WTC11 (cell line): ENCODE results near the gene APLF. TPM values are rescaled to one million over a fixed set of nuclear protein-coding genes. Genes with fewer than 3 reads are reported as not detected.

Experiments
- ATAC-seq: fragments of 200-7000 bp; cut with Tn5 transposase; 2 replicates; pipeline ENCODE4 v1.10.0; 2021; ENCODE audit warnings: mild to moderate bottlenecking, moderate library complexity
- CTCF ChIA-PET: fragments of 300-600 bp; sonication (Branson Sonifier 250); formaldehyde crosslinking; loops from one replicate; lab custom pipeline; 2021; ENCODE audit warnings: antibody characterized with exemption; lab: Charles Lee
- POLR2A ChIA-PET: fragments of 350-600 bp; sonication (Branson Sonifier 250); formaldehyde crosslinking; loops from one replicate; lab custom pipeline; 2021; ENCODE audit warnings: antibody characterized with exemption; lab: Charles Lee
- DNase-seq: peaks from one replicate; pipeline ENCODE4 v3.0.0; 2021; ENCODE audit warnings: low spot score
- H3K27ac Mint-ChIP-seq: 2 replicates; pipeline ENCODE4 v1.8.0; 2021; ENCODE audit warnings: mixed read lengths
- H3K27me3 Mint-ChIP-seq: 2 replicates; pipeline ENCODE4 v1.8.0; 2021; ENCODE audit warnings: low read depth, mild to moderate bottlenecking, moderate library complexity, mixed read lengths
- H3K36me3 Mint-ChIP-seq: 2 replicates; pipeline ENCODE4 v1.8.0; 2021; ENCODE audit warnings: mixed read lengths
- H3K4me1 Mint-ChIP-seq: 2 replicates; pipeline ENCODE4 v1.8.0; 2022; ENCODE audit warnings: mixed read lengths
- H3K4me3 Mint-ChIP-seq: 2 replicates; pipeline ENCODE4 v1.8.0; 2021; ENCODE audit warnings: mild to moderate bottlenecking, moderate library complexity, mixed read lengths
- H3K9me3 Mint-ChIP-seq: 2 replicates; pipeline ENCODE4 v1.8.0; 2021; ENCODE audit warnings: mixed read lengths
- ATF3 ChIP-seq: sonication (generic); formaldehyde crosslinking; conservative IDR thresholded peaks from 2 replicates; pipeline ENCODE4 v1.8.1; 2022; ENCODE audit warnings: mild to moderate bottlenecking, missing genetic modification reagents
- CREM ChIP-seq: sonication (generic); formaldehyde crosslinking; IDR thresholded peaks from 2 replicates; pipeline ENCODE4 v1.8.1; 2022; ENCODE audit warnings: mild to moderate bottlenecking, missing genetic modification reagents, moderate library complexity
- FOXP4 ChIP-seq: sonication (generic); formaldehyde crosslinking; IDR thresholded peaks from 2 replicates; pipeline ENCODE4 v1.8.0; 2022; ENCODE audit warnings: mild to moderate bottlenecking, missing genetic modification reagents
- GTF2I ChIP-seq: fragments of 250-450 bp; sonication (Bioruptor Pico); conservative IDR thresholded peaks from 2 replicates; pipeline ENCODE4 v1.4.0; 2021; ENCODE audit warnings: mild to moderate bottlenecking
- IRF2 ChIP-seq: sonication (generic); formaldehyde crosslinking; IDR thresholded peaks from 2 replicates; pipeline ENCODE4 v1.8.0; 2022; ENCODE audit warnings: low read depth, missing genetic modification reagents, borderline replicate concordance
- JUN ChIP-seq: sonication (generic); formaldehyde crosslinking; IDR thresholded peaks from 2 replicates; pipeline ENCODE4 v1.8.0; 2023; ENCODE audit warnings: mild to moderate bottlenecking, missing genetic modification reagents
- OVOL2 ChIP-seq: fragments of 250-450 bp; sonication (Bioruptor Pico); IDR thresholded peaks from 2 replicates; pipeline ENCODE4 v1.9.0; 2021; ENCODE audit warnings: mild to moderate bottlenecking, borderline replicate concordance
- SOX15 ChIP-seq: fragments of 250-450 bp; sonication (Bioruptor Pico); IDR thresholded peaks from 2 replicates; pipeline ENCODE4 v1.9.0; 2021; ENCODE audit warnings: mild to moderate bottlenecking
- TEAD1 ChIP-seq: sonication (generic); formaldehyde crosslinking; IDR thresholded peaks from 2 replicates; pipeline ENCODE4 v1.8.0; 2022; ENCODE audit warnings: mild to moderate bottlenecking, missing genetic modification reagents
- USF1 ChIP-seq: sonication (generic); formaldehyde crosslinking; IDR thresholded peaks from 2 replicates; pipeline ENCODE4 v1.8.0; 2022; ENCODE audit warnings: mild to moderate bottlenecking, missing genetic modification reagents
- ZNF121 ChIP-seq: sonication (generic); formaldehyde crosslinking; IDR thresholded peaks from 2 replicates; pipeline ENCODE4 v1.8.0; 2023; ENCODE audit warnings: missing genetic modification reagents
- ZNF138 ChIP-seq: sonication (generic); formaldehyde crosslinking; conservative IDR thresholded peaks from 2 replicates; pipeline ENCODE4 v1.8.1; 2022; ENCODE audit warnings: mild to moderate bottlenecking, moderate library complexity, missing genetic modification reagents
- ZNF396 ChIP-seq: fragments of 250-450 bp; sonication (Bioruptor Pico); IDR thresholded peaks from 2 replicates; pipeline ENCODE4 v1.8.0; 2021; ENCODE audit warnings: mild to moderate bottlenecking, moderate library complexity, borderline replicate concordance
- ZNF423 ChIP-seq: fragments of 250-450 bp; sonication (Bioruptor Pico); IDR thresholded peaks from 2 replicates; pipeline ENCODE4 v2.1.2; 2022; ENCODE audit warnings: mild to moderate bottlenecking, moderate library complexity
- total RNA-seq: library from RNA; stranded (reverse); gene quantifications from 3 replicates; pipeline ENCODE4 v1.2.3, GENCODE V29; 2021
- TF ChIP-seq, protein P1 (sequence below): sonication (generic); formaldehyde crosslinking; IDR thresholded peaks from 2 replicates; pipeline ENCODE4 v1.8.0; 2023; ENCODE audit warnings: missing genetic modification reagents
- TF ChIP-seq, protein P2 (sequence below): fragments of 250-450 bp; sonication (Bioruptor Pico); conservative IDR thresholded peaks from 2 replicates; pipeline ENCODE4 v1.9.0; 2021; ENCODE audit warnings: mild to moderate bottlenecking
- TF ChIP-seq, protein P3 (sequence below): sonication (generic); formaldehyde crosslinking; IDR thresholded peaks from 2 replicates; pipeline ENCODE4 v1.8.1; 2022; ENCODE audit warnings: low read depth, mild to moderate bottlenecking, moderate library complexity, missing genetic modification reagents, borderline replicate concordance
- TF ChIP-seq, protein P4 (sequence below): fragments of 250-450 bp; sonication (Bioruptor Pico); IDR thresholded peaks from 2 replicates; pipeline ENCODE4 v2.1.2; 2022; ENCODE audit warnings: mild to moderate bottlenecking, moderate library complexity
- TF ChIP-seq, protein P5 (sequence below): fragments of 250-450 bp; sonication (Bioruptor Pico); IDR thresholded peaks from 2 replicates; pipeline ENCODE4 v1.9.0; 2021; ENCODE audit warnings: moderate library complexity, mild to moderate bottlenecking, inconsistent platforms, borderline replicate concordance

APLF gene
- total RNA-seq, 1 experiment from 2014 or later, result 2.7 TPM

GRCh38 chr2:68447118-68447517 lies 20.3 kb upstream of the APLF start:
- CTCF ChIA-PET, result interaction anchor here (0.6 kb wide), 1 partner anchor 255 kb away, joined by 4 read pairs; no protein-coding TSS in a partner anchor
- H3K27me3 Mint-ChIP-seq, result no peaks in the 10 kb centered on the region
- H3K27ac Mint-ChIP-seq, result no peak overlapping the region
- H3K4me1 Mint-ChIP-seq, result no peaks in the 10 kb centered on the region
- TF ChIP-seq ZNF396 (CRISPR knock-in tag) (no peak), SOX15 (CRISPR knock-in tag) (no peak), GTF2I (CRISPR knock-in tag) (no peak), ZNF423 (CRISPR knock-in tag) (no peak), ZNF138 (CRISPR knock-in tag) (no peak), TEAD1 (CRISPR knock-in tag) (no peak), FOXP4 (CRISPR knock-in tag) (no peak), IRF2 (no peak), ZNF121 (CRISPR knock-in tag) (no peak), USF1 (no peak), CREM (no peak)
- TF ChIP-seq, protein P1, sequence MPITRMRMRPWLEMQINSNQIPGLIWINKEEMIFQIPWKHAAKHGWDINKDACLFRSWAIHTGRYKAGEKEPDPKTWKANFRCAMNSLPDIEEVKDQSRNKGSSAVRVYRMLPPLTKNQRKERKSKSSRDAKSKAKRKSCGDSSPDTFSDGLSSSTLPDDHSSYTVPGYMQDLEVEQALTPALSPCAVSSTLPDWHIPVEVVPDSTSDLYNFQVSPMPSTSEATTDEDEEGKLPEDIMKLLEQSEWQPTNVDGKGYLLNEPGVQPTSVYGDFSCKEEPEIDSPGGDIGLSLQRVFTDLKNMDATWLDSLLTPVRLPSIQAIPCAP (CRISPR knock-in tag), result no peak
- TF ChIP-seq, protein P2, sequence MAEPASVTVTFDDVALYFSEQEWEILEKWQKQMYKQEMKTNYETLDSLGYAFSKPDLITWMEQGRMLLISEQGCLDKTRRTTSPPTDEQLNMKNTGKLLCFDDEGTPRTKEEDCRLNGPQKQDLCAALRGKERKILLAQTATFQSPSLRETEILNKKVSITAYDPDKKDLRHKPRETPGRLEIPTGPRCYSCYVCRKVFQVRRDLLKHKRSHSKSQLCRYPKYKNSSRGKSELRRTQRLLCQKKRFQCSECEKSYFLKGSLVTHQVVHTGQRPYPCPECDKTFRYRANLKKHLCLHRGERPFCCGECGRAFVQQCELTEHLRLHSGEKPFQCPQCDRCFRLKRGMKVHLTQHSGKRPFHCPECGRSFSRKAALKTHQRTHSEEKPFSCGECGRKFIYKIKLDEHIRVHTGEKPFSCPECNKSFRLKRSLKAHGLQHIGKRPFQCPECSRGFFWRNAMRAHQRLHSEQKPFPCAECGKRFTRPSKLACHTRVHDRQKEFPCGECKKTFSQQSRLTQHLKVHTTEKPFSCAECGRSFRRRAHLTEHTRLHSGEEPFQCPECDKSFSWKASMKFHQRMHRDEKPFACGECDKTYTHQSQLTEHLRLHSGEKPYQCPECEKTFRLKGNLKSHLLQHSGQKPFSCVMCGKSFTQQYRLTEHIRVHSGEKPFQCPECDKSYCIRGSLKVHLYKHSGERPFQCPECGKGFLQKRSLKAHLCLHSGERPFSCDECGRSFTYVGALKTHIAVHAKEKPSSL (CRISPR knock-in tag), result no peak
- TF ChIP-seq, protein P3, sequence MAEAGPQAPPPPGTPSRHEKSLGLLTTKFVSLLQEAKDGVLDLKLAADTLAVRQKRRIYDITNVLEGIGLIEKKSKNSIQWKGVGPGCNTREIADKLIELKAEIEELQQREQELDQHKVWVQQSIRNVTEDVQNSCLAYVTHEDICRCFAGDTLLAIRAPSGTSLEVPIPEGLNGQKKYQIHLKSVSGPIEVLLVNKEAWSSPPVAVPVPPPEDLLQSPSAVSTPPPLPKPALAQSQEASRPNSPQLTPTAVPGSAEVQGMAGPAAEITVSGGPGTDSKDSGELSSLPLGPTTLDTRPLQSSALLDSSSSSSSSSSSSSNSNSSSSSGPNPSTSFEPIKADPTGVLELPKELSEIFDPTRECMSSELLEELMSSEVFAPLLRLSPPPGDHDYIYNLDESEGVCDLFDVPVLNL (CRISPR knock-in tag), result no peak
- TF ChIP-seq, protein P4, sequence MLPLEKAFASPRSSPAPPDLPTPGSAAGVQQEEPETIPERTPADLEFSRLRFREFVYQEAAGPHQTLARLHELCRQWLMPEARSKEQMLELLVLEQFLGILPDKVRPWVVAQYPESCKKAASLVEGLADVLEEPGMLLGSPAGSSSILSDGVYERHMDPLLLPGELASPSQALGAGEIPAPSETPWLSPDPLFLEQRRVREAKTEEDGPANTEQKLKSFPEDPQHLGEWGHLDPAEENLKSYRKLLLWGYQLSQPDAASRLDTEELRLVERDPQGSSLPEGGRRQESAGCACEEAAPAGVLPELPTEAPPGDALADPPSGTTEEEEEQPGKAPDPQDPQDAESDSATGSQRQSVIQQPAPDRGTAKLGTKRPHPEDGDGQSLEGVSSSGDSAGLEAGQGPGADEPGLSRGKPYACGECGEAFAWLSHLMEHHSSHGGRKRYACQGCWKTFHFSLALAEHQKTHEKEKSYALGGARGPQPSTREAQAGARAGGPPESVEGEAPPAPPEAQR (CRISPR knock-in tag), result no peak
- TF ChIP-seq, all 79 proteins: peak for 0
- no peak for ATAC-seq
- no peak for DNase-seq
- H3K36me3 Mint-ChIP-seq, result no peaks in the 10 kb centered on the region
- POLR2A ChIA-PET, result no interaction called here
- H3K4me3 Mint-ChIP-seq, result no peak overlapping the region
- H3K9me3 Mint-ChIP-seq, result no peaks in the 10 kb centered on the region

- Mint-ChIP-seq H3K4me1 (no peaks in the 10 kb centered on the region), H3K4me3 (no peak overlapping the region), H3K27ac (no peak overlapping the region), H3K36me3 (no peaks in the 10 kb centered on the region), H3K9me3 (no peaks in the 10 kb centered on the region), H3K27me3 (no peaks in the 10 kb centered on the region)
- POLR2A ChIA-PET, result no interaction called here
- no peak for DNase-seq
- no peak for ATAC-seq
- CTCF ChIA-PET, result no interaction called here
- TF ChIP-seq, protein P2 (CRISPR knock-in tag), result no peak
- TF ChIP-seq JUN (CRISPR knock-in tag), result no peak
- TF ChIP-seq, protein P1 (CRISPR knock-in tag), result no peak
- no peak for TF ChIP-seq OVOL2
- no peak for TF ChIP-seq ATF3 (CRISPR knock-in tag)
- TF ChIP-seq, protein P5, sequence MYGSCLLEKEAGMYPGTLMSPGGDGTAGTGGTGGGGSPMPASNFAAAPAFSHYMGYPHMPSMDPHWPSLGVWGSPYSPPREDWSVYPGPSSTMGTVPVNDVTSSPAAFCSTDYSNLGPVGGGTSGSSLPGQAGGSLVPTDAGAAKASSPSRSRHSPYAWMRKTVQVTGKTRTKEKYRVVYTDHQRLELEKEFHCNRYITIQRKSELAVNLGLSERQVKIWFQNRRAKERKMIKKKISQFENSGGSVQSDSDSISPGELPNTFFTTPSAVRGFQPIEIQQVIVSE, result no peak
These were observed 18.4 kb upstream of the APLF start for GRCh38 chr2:68448671-68449653.
